Hepatocyte (in vitro differentiated cells): ENCODE measurements around the gene BSDC1. TPM values are rescaled to one million over a fixed set of nuclear protein-coding genes. Genes with fewer than 3 reads are reported as not detected.

Experiments used
- DNase-seq: peaks from one replicate; pipeline ENCODE4 v3.0.0-alpha.2; 2016; ENCODE audit warnings: low spot score
- H2AFZ ChIP-seq: fragments of 200-600 bp; sonication (generic); 2 replicates; pipeline ENCODE4 v1.6.0; 2016; ENCODE audit warnings: antibody characterized with exemption, mild to moderate bottlenecking
- H3K27ac ChIP-seq: fragments of 200-600 bp; sonication (generic); 2 replicates; pipeline ENCODE4 v1.5.1; 2016; ENCODE audit warnings: mild to moderate bottlenecking
- H3K27me3 ChIP-seq: fragments of 200-600 bp; sonication (generic); 2 replicates; pipeline ENCODE4 v1.6.1; 2016
- H3K36me3 ChIP-seq: fragments of 200-600 bp; sonication (generic); replicated peaks from 2 replicates; pipeline ENCODE4 v1.5.1; 2016; ENCODE audit warnings: low read depth; ENCODE audit not compliant: insufficient read depth
- H3K4me1 ChIP-seq: fragments of 200-600 bp; sonication (generic); 2 replicates; pipeline ENCODE4 v1.5.1; 2016; ENCODE audit warnings: mild to moderate bottlenecking, moderate library complexity; ENCODE audit not compliant: insufficient read depth
- H3K4me2 ChIP-seq: fragments of 200-600 bp; sonication (generic); 2 replicates; pipeline ENCODE4 v1.6.0; 2016
- H3K4me3 ChIP-seq: fragments of 200-600 bp; sonication (generic); 2 replicates; pipeline ENCODE4 v1.5.1; 2016; ENCODE audit warnings: mild to moderate bottlenecking
- H3K79me2 ChIP-seq: fragments of 200-600 bp; sonication (generic); 2 replicates; pipeline ENCODE4 v1.6.0; 2017; ENCODE audit warnings: mild to moderate bottlenecking
- H3K9me2 ChIP-seq: fragments of 200-600 bp; sonication (generic); replicated peaks from 2 replicates; pipeline ENCODE4 v1.6.0; 2017; ENCODE audit warnings: mild to moderate bottlenecking; ENCODE audit not compliant: insufficient read depth
- H3K9me3 ChIP-seq: fragments of 200-600 bp; sonication (generic); 2 replicates; pipeline ENCODE4 v1.5.1; 2016; ENCODE audit warnings: low read depth, mild to moderate bottlenecking
- H4K20me1 ChIP-seq: fragments of 200-600 bp; sonication (generic); 2 replicates; pipeline ENCODE4 v1.6.0; 2016; ENCODE audit warnings: mild to moderate bottlenecking; ENCODE audit not compliant: insufficient read depth, poor library complexity, severe bottlenecking
- EZH2 ChIP-seq: fragments of 200-600 bp; sonication (generic); IDR thresholded peaks from 2 replicates; pipeline ENCODE4 v1.6.1; 2016; ENCODE audit warnings: antibody characterized with exemption, mild to moderate bottlenecking, borderline replicate concordance
- EZH2phosphoT487 ChIP-seq: fragments of 200-600 bp; sonication (generic); IDR thresholded peaks from one replicate; pipeline ENCODE4 v1.6.1; 2018; ENCODE audit warnings: antibody characterized with exemption, mild to moderate bottlenecking, low read depth, moderate library complexity; ENCODE audit not compliant: unreplicated experiment, severe bottlenecking
- WGBS: methylation state at CpG from one replicate; pipeline ENCODE4 v1.1.6; 2016; ENCODE audit warnings: low lambda C conversion rate; ENCODE audit errors: missing lambda C conversion rate; 5-methylcytosine and 5-hydroxymethylcytosine counted together
- polyA plus RNA-seq: library from polyadenylated mRNA; unstranded; fragments of >200 nt; fragmentation: Nextera tagmentation; extraction: Ambion mirVana; gene quantifications from 2 replicates; pipeline ENCODE4 v1.2.1, GENCODE V29; 2016
- total RNA-seq: library from RNA; depleted of rRNA; stranded (reverse); fragments of >200 nt; gene quantifications from 2 replicates; pipeline ENCODE4 v1.2.3, GENCODE V29; 2014
- TF ChIP-seq, protein P1 (sequence below): fragments of 200-600 bp; sonication (generic); IDR thresholded peaks from 2 replicates; pipeline ENCODE4 v1.5.1; 2016; ENCODE audit warnings: antibody characterized with exemption, mild to moderate bottlenecking; ENCODE audit not compliant: poor library complexity

BSDC1 gene
- total and polyA plus RNA-seq, 2 experiments from 2014 or later, result 56.2 to 80.5 TPM

DNA sequence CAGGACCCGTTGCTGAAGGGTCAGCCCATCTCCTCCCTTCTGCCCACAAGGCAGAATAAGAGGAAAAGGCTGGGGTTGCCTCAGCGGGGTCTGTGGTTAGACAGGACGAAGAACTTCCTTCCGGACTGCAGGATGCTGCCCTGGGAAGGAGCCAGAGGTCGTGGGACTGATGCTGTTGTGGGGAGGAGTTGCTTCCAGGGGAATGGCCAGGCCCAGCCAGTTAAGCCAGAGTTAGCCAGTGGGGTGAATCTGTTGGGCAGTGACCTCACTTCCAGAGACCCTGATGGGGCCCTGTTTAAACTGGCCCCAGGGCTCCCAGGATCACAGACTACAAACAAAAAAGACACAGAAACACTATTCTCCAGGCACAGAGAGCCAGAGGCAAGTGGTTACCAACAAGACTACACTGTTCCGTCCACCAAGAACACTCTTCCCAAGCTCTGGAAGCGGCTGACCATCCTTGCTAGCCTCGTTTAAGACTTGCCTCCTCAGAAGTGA lies 45.0 kb downstream of the BSDC1 start:
- no peak overlapping the region for H3K27ac ChIP-seq
- no peak for DNase-seq

DNA sequence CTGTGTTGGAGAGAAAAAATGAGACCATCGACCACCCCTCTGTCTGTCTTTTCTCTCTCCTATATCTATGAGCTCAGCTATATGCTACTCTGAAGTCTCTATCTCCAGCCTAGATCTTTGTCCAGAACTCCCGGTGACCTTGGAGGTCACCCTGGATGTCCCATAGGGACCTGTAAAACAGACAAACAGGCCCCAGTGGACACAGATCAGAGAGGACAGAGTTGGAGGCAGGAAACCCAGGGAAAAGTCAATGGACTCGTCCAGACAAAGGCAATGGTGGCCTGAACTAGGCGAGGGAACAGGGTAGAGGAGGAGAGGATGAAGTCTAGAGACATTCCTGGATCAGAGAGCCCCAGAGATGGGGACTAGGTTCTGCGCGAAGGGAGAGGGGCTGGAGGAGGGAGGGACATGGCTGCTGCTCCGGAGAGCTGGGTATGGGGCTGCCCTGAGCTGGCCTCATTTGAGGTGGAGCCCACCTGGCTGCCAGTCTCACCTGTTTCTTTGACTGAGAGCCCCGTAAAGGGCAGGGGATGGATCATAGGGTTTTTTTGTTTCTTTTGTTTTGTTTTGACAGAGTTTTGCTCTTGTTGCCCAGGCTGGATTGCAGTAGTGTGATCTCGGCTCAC lies 47.6 kb downstream of the BSDC1 start:
- H3K27me3 ChIP-seq, result no peaks in the 10 kb centered on the region
- 86% methylated on average over 9 of the region's 9 CpGs for WGBS
- H3K79me2 ChIP-seq, result no peaks in the 10 kb centered on the region
- H3K4me2 ChIP-seq, result no peak overlapping the region
- H3K36me3 ChIP-seq, result no peaks in the 10 kb centered on the region
- no peaks in the 10 kb centered on the region for H3K9me2 ChIP-seq
- TF ChIP-seq EZH2 (no peak), EZH2phosphoT487 (no peak)
- TF ChIP-seq, protein P1, sequence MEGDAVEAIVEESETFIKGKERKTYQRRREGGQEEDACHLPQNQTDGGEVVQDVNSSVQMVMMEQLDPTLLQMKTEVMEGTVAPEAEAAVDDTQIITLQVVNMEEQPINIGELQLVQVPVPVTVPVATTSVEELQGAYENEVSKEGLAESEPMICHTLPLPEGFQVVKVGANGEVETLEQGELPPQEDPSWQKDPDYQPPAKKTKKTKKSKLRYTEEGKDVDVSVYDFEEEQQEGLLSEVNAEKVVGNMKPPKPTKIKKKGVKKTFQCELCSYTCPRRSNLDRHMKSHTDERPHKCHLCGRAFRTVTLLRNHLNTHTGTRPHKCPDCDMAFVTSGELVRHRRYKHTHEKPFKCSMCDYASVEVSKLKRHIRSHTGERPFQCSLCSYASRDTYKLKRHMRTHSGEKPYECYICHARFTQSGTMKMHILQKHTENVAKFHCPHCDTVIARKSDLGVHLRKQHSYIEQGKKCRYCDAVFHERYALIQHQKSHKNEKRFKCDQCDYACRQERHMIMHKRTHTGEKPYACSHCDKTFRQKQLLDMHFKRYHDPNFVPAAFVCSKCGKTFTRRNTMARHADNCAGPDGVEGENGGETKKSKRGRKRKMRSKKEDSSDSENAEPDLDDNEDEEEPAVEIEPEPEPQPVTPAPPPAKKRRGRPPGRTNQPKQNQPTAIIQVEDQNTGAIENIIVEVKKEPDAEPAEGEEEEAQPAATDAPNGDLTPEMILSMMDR, result no peak
- H3K4me1 ChIP-seq, result peaks cover 8% of the 10 kb centered on the region
- no peak overlapping the region for H2AFZ ChIP-seq
- no peak overlapping the region for H3K4me3 ChIP-seq
- no peak for DNase-seq
- no peaks in the 10 kb centered on the region for H4K20me1 ChIP-seq
- no peaks in the 10 kb centered on the region for H3K9me3 ChIP-seq
- no peak overlapping the region for H3K27ac ChIP-seq

More for the DNA sequence above, 45.0 kb downstream of the BSDC1 start:
- no peaks in the 10 kb centered on the region for H3K9me2 ChIP-seq
- peaks cover 30% of the 10 kb centered on the region for H3K4me1 ChIP-seq
- no peak overlapping the region for H3K4me2 ChIP-seq
- no peaks in the 10 kb centered on the region for H3K9me3 ChIP-seq
- H3K27me3 ChIP-seq, result no peaks in the 10 kb centered on the region
- TF ChIP-seq EZH2, result no peak
- TF ChIP-seq, protein P1, result no peak
- TF ChIP-seq EZH2phosphoT487, result no peak
- H4K20me1 ChIP-seq, result no peaks in the 10 kb centered on the region
- H3K36me3 ChIP-seq, result no peaks in the 10 kb centered on the region
- H3K4me3 ChIP-seq, result no peak overlapping the region
- H3K79me2 ChIP-seq, result peaks cover 12% of the 10 kb centered on the region
- WGBS, result 63% methylated on average over 8 of the region's 8 CpGs
- no peak overlapping the region for H2AFZ ChIP-seq

DNA sequence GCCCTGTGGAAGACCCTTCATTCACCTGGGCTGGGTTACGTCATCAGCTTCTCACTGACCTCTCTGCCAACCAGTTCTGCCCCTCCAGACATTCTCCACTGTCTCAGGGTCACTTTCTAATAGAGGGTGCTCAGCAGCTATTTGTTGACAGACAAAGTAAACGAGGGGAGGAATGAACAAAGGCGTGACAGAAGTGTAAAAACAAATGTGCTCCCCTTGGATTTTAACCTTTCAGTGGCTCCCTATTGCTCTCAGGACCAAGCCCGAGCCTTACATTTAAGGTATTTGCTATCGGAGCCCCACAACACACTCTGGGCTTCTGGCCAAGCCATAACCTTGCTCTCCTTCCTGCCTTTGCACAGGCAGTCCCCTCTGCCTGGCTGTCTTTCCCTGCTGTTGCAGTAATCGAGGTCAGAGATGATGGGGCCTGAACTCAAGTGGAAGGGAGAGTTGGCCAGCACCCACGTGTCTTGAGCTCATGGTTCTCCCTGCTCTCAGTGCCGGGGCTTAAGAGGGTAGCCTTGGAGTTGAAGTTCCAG lies 48.9 kb downstream of the BSDC1 start:
- no peak overlapping the region for H3K4me3 ChIP-seq
- H3K9me2 ChIP-seq, result no peaks in the 10 kb centered on the region
- no peaks in the 10 kb centered on the region for H3K9me3 ChIP-seq
- peaks cover 8% of the 10 kb centered on the region for H3K4me1 ChIP-seq
- H3K27ac ChIP-seq, result peak overlapping the region; percentile 43
- 55% methylated on average over 8 of the region's 8 CpGs for WGBS
- no peak overlapping the region for H2AFZ ChIP-seq
- TF ChIP-seq EZH2, result no peak
- TF ChIP-seq, protein P1, result no peak
- TF ChIP-seq EZH2phosphoT487, result no peak
- no peaks in the 10 kb centered on the region for H3K36me3 ChIP-seq
- no peak for DNase-seq
- no peaks in the 10 kb centered on the region for H3K79me2 ChIP-seq
- no peaks in the 10 kb centered on the region for H3K27me3 ChIP-seq
- H4K20me1 ChIP-seq, result no peaks in the 10 kb centered on the region
- H3K4me2 ChIP-seq, result no peak overlapping the region
